Tibial nerve (tissue), 4 donors: Measurements from ENCODE around the gene EPGN. TPM values are rescaled to one million over a fixed set of nuclear protein-coding genes. Genes with fewer than 3 reads are reported as not detected.
A peak's percentile ranks its signal among the peaks of the same experiment; 100 is the strongest.

Source experiments
- DNase-seq, 2 donors: peaks; one replicate each; pipeline ENCODE4 v3.0.0-alpha.2; 2019; ENCODE audit warnings: low spot score in 2 of 2
- H3K27ac ChIP-seq, 4 donors: fragments of 200-600 bp; sonication (generic) in 3 of 4; one replicate each; pipeline ENCODE4 v1.5.1; 2017 to 2019; ENCODE audit warnings: mild to moderate bottlenecking in 1 of 4
- H3K27me3 ChIP-seq, 2 donors: fragments of 200-600 bp; sonication (generic) in 1 of 2; one replicate each; pipeline versions ENCODE4 v1.5.1 to v1.6.0; 2017 to 2019
- H3K36me3 ChIP-seq, 3 donors: fragments of 200-600 bp; sonication (generic); one replicate each; pipeline ENCODE4 v1.5.1; 2018 to 2019
- H3K4me1 ChIP-seq, 4 donors: fragments of 200-600 bp; sonication (generic) in 3 of 4; one replicate each; pipeline ENCODE4 v1.5.1; 2017 to 2019
- H3K4me3 ChIP-seq, 4 donors: fragments of 200-600 bp; sonication (generic) in 3 of 4; one replicate each; pipeline ENCODE4 v1.5.1; 2017 to 2019; ENCODE audit warnings: mild to moderate bottlenecking in 1 of 4, moderate library complexity in 1 of 4
- H3K9me3 ChIP-seq, 4 donors: fragments of 200-600 bp; sonication (generic) in 3 of 4; one replicate each; pipeline ENCODE4 v1.5.1; 2017 to 2019
- CTCF ChIP-seq, 5 experiments: fragments of 200-600 bp in 3 of 5; fragments of 450-650 bp in 2 of 5; sonication (generic) in 3 of 5; IDR thresholded peaks; one replicate each; pipeline ENCODE4 v1.5.1; 2016 to 2019; ENCODE audit warnings: antibody characterized with exemption in 5 of 5, mild to moderate bottlenecking in 3 of 5, moderate library complexity in 2 of 5
- EP300 ChIP-seq, 2 donors: sonication (generic); formaldehyde crosslinking; IDR thresholded peaks; one replicate each; pipeline ENCODE4 v1.6.1; 2017; ENCODE audit warnings: antibody characterized with exemption in 2 of 2, mild to moderate bottlenecking in 1 of 2
- POLR2A ChIP-seq, 2 donors: fragments of 450-650 bp; IDR thresholded peaks; one replicate each; pipeline ENCODE4 v1.6.1; 2017; ENCODE audit warnings: antibody characterized with exemption in 2 of 2, mild to moderate bottlenecking in 2 of 2, moderate library complexity in 2 of 2
- WGBS, 2 donors: methylation state at CpG; one replicate each; pipeline ENCODE4 v1.1.5; 2018; 5-methylcytosine and 5-hydroxymethylcytosine counted together
- total RNA-seq, 4 donors: library from RNA; depleted of rRNA; stranded (reverse); fragments of >200 nt; gene quantifications; one replicate each; pipeline ENCODE4 v1.1.0, GENCODE V29; 2016

Gene EPGN
- total RNA-seq, 4 donors from 2014 or later: 0.78 TPM; not detected in 3

GRCh38 chr4:74304095-74304625, 4.1 kb upstream of the EPGN start:
- Histone ChIP-seq H3K27ac (no peak overlapping the region), H3K36me3 (no peaks in the 10 kb centered on the region), H3K27me3 (no peaks in the 10 kb centered on the region), H3K4me1 (no peaks in the 10 kb centered on the region), H3K4me3 (no peak overlapping the region), H3K9me3 (no peaks in the 10 kb centered on the region)
- WGBS, 2 donors: 89 to 90% methylated on average over 4 of the region's 4 CpGs
- TF ChIP-seq EP300 (IDR thresholded peaks at IDR 0.05) (no peak), POLR2A (IDR thresholded peaks at IDR 0.05) (no peak), CTCF (IDR thresholded peaks at IDR 0.05) (no peak)
- no peak for DNase-seq

- TF ChIP-seq EP300 (IDR thresholded peaks at IDR 0.05) (no peak), POLR2A (IDR thresholded peaks at IDR 0.05) (no peak), CTCF (IDR thresholded peaks at IDR 0.05) (no peak)
- H3K4me3 ChIP-seq: no peak overlapping the region
- H3K27me3 ChIP-seq: no peaks in the 10 kb centered on the region
- DNase-seq: no peak
- WGBS, 2 donors: 91 to 100% methylated on average over 1 of the region's 1 CpG
- H3K27ac ChIP-seq: no peak overlapping the region
- no peaks in the 10 kb centered on the region for H3K36me3 ChIP-seq
- no peaks in the 10 kb centered on the region for H3K9me3 ChIP-seq
- H3K4me1 ChIP-seq: no peaks in the 10 kb centered on the region
Measured at GRCh38 chr4:74305000-74305399, 3.3 kb upstream of the EPGN start.

- Histone ChIP-seq H3K27me3 (no peaks in the 10 kb centered on the region), H3K4me1 (no peaks in the 10 kb centered on the region), H3K27ac (no peak overlapping the region), H3K36me3 (no peaks in the 10 kb centered on the region), H3K9me3 (no peaks in the 10 kb centered on the region), H3K4me3 (no peak overlapping the region)
- no peak for DNase-seq
- 89 to 96% methylated on average over 1 of the region's 1 CpG for WGBS, 2 donors
- TF ChIP-seq POLR2A (IDR thresholded peaks at IDR 0.05) (no peak), CTCF (IDR thresholded peaks at IDR 0.05) (no peak), EP300 (IDR thresholded peaks at IDR 0.05) (no peak)
Measured at GRCh38 chr4:74307170-74307569, 1.1 kb upstream of the EPGN start.

GRCh38 chr4:74309223-74309622, 953 bp downstream of the EPGN start:
- H3K4me3 ChIP-seq: no peak overlapping the region
- no peak overlapping the region for H3K27ac ChIP-seq
- TF ChIP-seq EP300 (IDR thresholded peaks at IDR 0.05) (no peak), POLR2A (IDR thresholded peaks at IDR 0.05) (no peak), CTCF (IDR thresholded peaks at IDR 0.05) (no peak)
- DNase-seq: no peak
- no peaks in the 10 kb centered on the region for H3K4me1 ChIP-seq
- H3K27me3 ChIP-seq: no peaks in the 10 kb centered on the region
- no peaks in the 10 kb centered on the region for H3K36me3 ChIP-seq
- no peaks in the 10 kb centered on the region for H3K9me3 ChIP-seq

GRCh38 chr4:74311696-74312313, 3.5 kb downstream of the EPGN start:
- H3K4me1 ChIP-seq: no peaks in the 10 kb centered on the region
- peak in 4 of 5 experiments; percentile 17 to 34 (median 26) for TF ChIP-seq CTCF (IDR thresholded peaks at IDR 0.05)
- no peak for TF ChIP-seq POLR2A (IDR thresholded peaks at IDR 0.05)
- TF ChIP-seq EP300 (IDR thresholded peaks at IDR 0.05): no peak
- no peaks in the 10 kb centered on the region for H3K36me3 ChIP-seq
- 30 to 31% methylated on average over 4 of the region's 4 CpGs for WGBS, 2 donors
- DNase-seq: peak in 1 of 2 donors; percentile 59
- no peak overlapping the region for H3K27ac ChIP-seq
- H3K4me3 ChIP-seq: no peak overlapping the region
- no peaks in the 10 kb centered on the region for H3K27me3 ChIP-seq
- no peaks in the 10 kb centered on the region for H3K9me3 ChIP-seq
